T-cell (primary cell): ENCODE results near the gene SLC5A10. TPM values are rescaled to one million over a fixed set of nuclear protein-coding genes. Genes with fewer than 3 reads are reported as not detected.
"Not testable (repeated sequence)": the region's sequence is repeated elsewhere in the genome, so short reads cannot be mapped to it uniquely, and the experiment has no call there.

Experiments used
- ATAC-seq, 4 experiments: fragments of 200-7000 bp in 3 of 4; fragments of 150-1000 bp in 1 of 4; cut with Tn5 transposase; replicated peaks in 1 of 4; 1 replicate in 3 of 4; 2 replicates in 1 of 4; pipeline ENCODE4 v1.10.0; 2021; ENCODE audit warnings: moderate library complexity in 3 of 4, mild to moderate bottlenecking in 2 of 4, moderate number of reproducible peaks in 1 of 4
- CTCF ChIA-PET, 2 donors: fragments of 300-600 bp; sonication (Branson Sonifier 250); formaldehyde crosslinking; loops; one replicate each; lab custom pipeline; 2022; ENCODE audit warnings: antibody characterized with exemption in 2 of 2; lab: Charles Lee
- POLR2A ChIA-PET, 2 donors: fragments of 300-600 bp; sonication (Branson Sonifier 250); formaldehyde crosslinking; loops; one replicate each; lab custom pipeline; 2022; ENCODE audit warnings: antibody characterized with exemption in 2 of 2; lab: Charles Lee
- DNase-seq, 35 experiments: peaks; one replicate each; pipeline versions ENCODE4 v3.0.0 to v3.0.0-alpha.2; 2013 to 2023
- H3K27ac ChIP-seq: one replicate; pipeline ENCODE4 v1.5.1; 2013; ENCODE audit warnings: low read length
- H3K27me3 ChIP-seq, 2 experiments: replicated peaks in 1 of 2; 1 replicate in 1 of 2; 2 replicates in 1 of 2; pipeline versions ENCODE4 v1.6.1 to v1.7.0; 2013; ENCODE audit warnings: low read length in 1 of 2, mixed read lengths in 1 of 2; ENCODE audit not compliant: control insufficient read depth in 2 of 2, insufficient read depth in 2 of 2; ENCODE audit errors: extremely low read depth in 1 of 2
- H3K36me3 ChIP-seq, 2 donors: 1 replicate in 1 of 2; 2 replicates in 1 of 2; pipeline versions ENCODE4 v1.6.1 to v1.7.0; 2013; ENCODE audit warnings: low read length in 1 of 2; ENCODE audit not compliant: control insufficient read depth in 2 of 2, insufficient read depth in 1 of 2; ENCODE audit errors: extremely low read depth in 1 of 2
- H3K4me1 ChIP-seq, 2 experiments: 1 replicate in 1 of 2; 2 replicates in 1 of 2; pipeline versions ENCODE4 v1.6.1 to v1.7.0; 2013; ENCODE audit warnings: low read length in 2 of 2, mixed read lengths in 1 of 2; ENCODE audit not compliant: insufficient read depth in 2 of 2, control insufficient read depth in 1 of 2; ENCODE audit errors: extremely low read depth in 1 of 2
- H3K4me3 ChIP-seq, 2 donors: 1 replicate in 1 of 2; 2 replicates in 1 of 2; pipeline versions ENCODE4 v1.5.1 to v1.7.0; 2013; ENCODE audit warnings: mild to moderate bottlenecking in 2 of 2, low read length in 1 of 2, moderate library complexity in 1 of 2; ENCODE audit not compliant: control insufficient read depth in 1 of 2; ENCODE audit errors: extremely low read depth in 1 of 2
- H3K9me3 ChIP-seq: 2 replicates; pipeline ENCODE4 v1.7.0; 2013
- H3K27ac Mint-ChIP-seq, 2 donors: one replicate each; pipeline ENCODE4 v1.8.0; 2020 to 2021; ENCODE audit warnings: mild to moderate bottlenecking in 2 of 2, mixed read lengths in 2 of 2
- H3K27me3 Mint-ChIP-seq, 2 donors: one replicate each; pipeline ENCODE4 v1.8.0; 2021 to 2022; ENCODE audit warnings: mixed read lengths in 2 of 2
- H3K36me3 Mint-ChIP-seq: one replicate; pipeline ENCODE4 v1.8.0; 2021; ENCODE audit warnings: mixed read lengths
- H3K4me1 Mint-ChIP-seq, 3 donors: one replicate each; pipeline ENCODE4 v1.8.0; 2020 to 2022; ENCODE audit warnings: mixed read lengths in 3 of 3, mild to moderate bottlenecking in 1 of 3
- H3K4me3 Mint-ChIP-seq, 3 donors: one replicate each; pipeline ENCODE4 v1.8.0; 2020 to 2022; ENCODE audit warnings: mild to moderate bottlenecking in 3 of 3, mixed read lengths in 3 of 3, moderate library complexity in 3 of 3
- H3K9me3 Mint-ChIP-seq, 3 donors: one replicate each; pipeline ENCODE4 v1.8.0; 2020 to 2022; ENCODE audit warnings: mixed read lengths in 3 of 3
- WGBS: methylation state at CpG from one replicate; pipeline ENCODE4 v1.1.5; 2013; ENCODE audit warnings: missing lambda C conversion rate; ENCODE audit not compliant: insufficient coverage; 5-methylcytosine and 5-hydroxymethylcytosine counted together
- total RNA-seq, 35 experiments: library from RNA in 6 of 35; stranded (reverse) in 6 of 35; fragments of 120-200 nt in 1 of 35; gene quantifications; one replicate each; pipeline versions ENCODE4 v1.2.1 to v1.2.4 and lab custom pipeline; 2013 to 2026

SLC5A10 gene
- total RNA-seq, 5 donors from 2014 or later (not counting 1 experiment from before 2014, with no cell fraction given): 0.09 TPM; not detected in 4

DNA sequence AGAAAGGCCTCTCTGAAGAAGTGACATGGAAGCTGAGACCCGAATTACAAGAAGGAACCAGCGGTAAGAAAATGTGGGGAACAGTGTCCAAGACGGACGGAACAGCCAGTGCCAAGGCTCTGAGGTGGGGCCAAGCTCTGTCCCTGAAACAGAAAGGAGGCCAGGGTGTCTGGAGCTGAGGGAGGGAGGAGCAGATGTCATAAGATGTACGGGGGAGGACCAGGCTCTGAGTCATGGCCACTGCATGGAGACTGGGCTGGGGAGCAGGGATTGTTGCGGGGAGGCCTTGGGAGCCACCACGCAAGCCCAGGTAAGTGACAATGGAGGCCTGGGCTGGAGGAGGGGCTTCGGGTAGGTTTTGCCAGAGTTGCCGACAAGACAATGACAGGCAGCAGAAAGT is 92.7 kb downstream of the SLC5A10 start:
- H3K4me1 ChIP-seq, H3K36me3 ChIP-seq, CTCF ChIA-PET, ATAC-seq, H3K27ac ChIP-seq, H3K4me3 Mint-ChIP-seq, DNase-seq, POLR2A ChIA-PET, H3K9me3 Mint-ChIP-seq, H3K4me1 Mint-ChIP-seq, H3K9me3 ChIP-seq, H3K36me3 Mint-ChIP-seq, H3K27ac Mint-ChIP-seq, H3K4me3 ChIP-seq, H3K27me3 Mint-ChIP-seq, H3K27me3 ChIP-seq: not testable (repeated sequence)
- WGBS: no CpG with 5 or more reads among the region's 9 CpGs

GRCh38 chr17:19046782-19047375 is 94.9 kb downstream of the SLC5A10 start, which contains the start of gene GRAP:
Gene GRAP, minus strand, starts transcription at chr17:19046957. Its CDS starts 31 bp downstream, at chr17:19046926.
- H3K27me3 Mint-ChIP-seq, H3K4me1 ChIP-seq, H3K36me3 ChIP-seq, H3K4me1 Mint-ChIP-seq, POLR2A ChIA-PET, H3K4me3 Mint-ChIP-seq, H3K4me3 ChIP-seq, CTCF ChIA-PET, DNase-seq, H3K27me3 ChIP-seq, H3K27ac Mint-ChIP-seq, H3K9me3 Mint-ChIP-seq, H3K36me3 Mint-ChIP-seq, H3K27ac ChIP-seq, H3K9me3 ChIP-seq: not testable (repeated sequence)
- WGBS: no CpG with 5 or more reads among the region's 12 CpGs
- ATAC-seq: peak; percentile 89 to 90 (median 90)

DNA sequence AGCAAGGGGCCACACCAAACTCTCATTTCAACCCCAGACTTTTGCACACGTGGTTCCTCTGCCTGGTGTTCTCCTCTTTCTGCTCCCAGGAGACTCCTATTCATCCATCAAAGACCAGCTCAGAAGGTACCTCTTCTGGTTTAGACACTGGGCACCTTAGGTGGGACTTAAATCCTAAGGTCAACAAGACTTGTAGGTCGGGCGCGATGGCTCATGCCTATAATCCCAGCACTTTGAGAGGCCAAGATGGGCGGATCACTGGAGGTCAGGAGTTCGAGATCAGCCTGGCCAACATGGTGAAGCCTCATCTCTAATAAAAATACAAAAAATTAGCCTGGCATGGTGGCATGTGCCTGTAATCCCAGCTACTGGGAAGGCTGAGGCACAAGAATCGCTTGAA is 95.5 kb downstream of the SLC5A10 start:
- H3K36me3 ChIP-seq, H3K27ac ChIP-seq, CTCF ChIA-PET, ATAC-seq, H3K27me3 Mint-ChIP-seq, H3K27me3 ChIP-seq, DNase-seq, H3K4me1 ChIP-seq, H3K4me1 Mint-ChIP-seq, H3K9me3 ChIP-seq, H3K9me3 Mint-ChIP-seq, H3K27ac Mint-ChIP-seq, H3K4me3 Mint-ChIP-seq, H3K4me3 ChIP-seq, POLR2A ChIA-PET, H3K36me3 Mint-ChIP-seq: not testable (repeated sequence)
- WGBS: 100% methylated on average over 3 of the region's 7 CpGs

DNA sequence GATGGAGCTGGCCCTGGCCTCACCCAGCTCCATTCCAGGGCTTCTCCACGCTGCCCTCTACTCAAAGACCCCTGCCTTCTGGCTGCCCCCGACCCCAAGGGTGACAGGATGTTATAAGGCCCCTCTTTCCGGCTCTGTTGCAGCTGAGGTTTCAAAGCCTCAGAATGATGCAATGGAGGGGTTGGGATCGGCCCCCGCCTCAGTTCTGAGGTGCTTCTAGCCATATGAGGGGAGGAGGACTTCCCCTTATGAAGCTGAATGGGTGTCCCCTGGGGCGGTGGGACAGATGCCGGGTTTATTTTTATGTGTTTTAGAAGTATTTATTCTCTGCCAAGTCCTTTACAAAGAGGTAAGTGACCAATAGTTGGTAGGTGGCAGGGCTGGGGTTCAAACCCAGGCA is 96.9 kb downstream of the SLC5A10 start:
- H3K4me1 Mint-ChIP-seq, H3K27ac ChIP-seq, H3K9me3 Mint-ChIP-seq, H3K9me3 ChIP-seq, H3K27me3 Mint-ChIP-seq, POLR2A ChIA-PET, H3K27me3 ChIP-seq, CTCF ChIA-PET, H3K27ac Mint-ChIP-seq, H3K4me3 Mint-ChIP-seq, H3K4me3 ChIP-seq, H3K4me1 ChIP-seq, H3K36me3 Mint-ChIP-seq, H3K36me3 ChIP-seq: not testable (repeated sequence)
- peak in 1 of 4 experiments; percentile 31 for ATAC-seq
- DNase-seq: peak in 2 of 35 experiments; percentile 0 to 25
- no CpG with 5 or more reads among the region's 7 CpGs for WGBS

DNA sequence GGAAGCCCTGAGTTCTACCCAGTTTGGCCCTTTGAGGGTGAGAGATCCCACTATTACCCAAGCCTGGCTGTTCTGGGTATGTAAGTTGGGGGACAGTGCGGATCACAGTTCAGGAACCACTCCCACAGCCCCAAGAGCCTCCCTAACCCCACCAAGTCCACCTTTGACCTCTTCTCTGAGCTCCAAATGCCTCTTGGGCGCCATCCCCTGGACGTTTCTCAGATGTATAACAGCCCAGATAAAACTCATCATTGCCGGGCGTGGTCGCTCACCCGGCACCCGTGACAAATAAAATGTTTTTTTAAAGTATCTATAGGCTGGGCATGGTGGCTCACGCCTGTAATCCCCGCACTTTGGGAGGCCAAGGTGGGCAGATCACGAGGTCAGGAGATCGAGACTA is 103.5 kb downstream of the SLC5A10 start:
- H3K4me1 Mint-ChIP-seq, H3K36me3 Mint-ChIP-seq, H3K27ac Mint-ChIP-seq, H3K4me3 Mint-ChIP-seq, H3K27me3 Mint-ChIP-seq, H3K4me1 ChIP-seq, H3K27me3 ChIP-seq, POLR2A ChIA-PET, H3K9me3 Mint-ChIP-seq, CTCF ChIA-PET, DNase-seq, H3K27ac ChIP-seq, H3K9me3 ChIP-seq, H3K36me3 ChIP-seq, H3K4me3 ChIP-seq: not testable (repeated sequence)
- WGBS: no CpG with 5 or more reads among the region's 12 CpGs
- peak; percentile 86 to 95 (median 90) for ATAC-seq

DNA sequence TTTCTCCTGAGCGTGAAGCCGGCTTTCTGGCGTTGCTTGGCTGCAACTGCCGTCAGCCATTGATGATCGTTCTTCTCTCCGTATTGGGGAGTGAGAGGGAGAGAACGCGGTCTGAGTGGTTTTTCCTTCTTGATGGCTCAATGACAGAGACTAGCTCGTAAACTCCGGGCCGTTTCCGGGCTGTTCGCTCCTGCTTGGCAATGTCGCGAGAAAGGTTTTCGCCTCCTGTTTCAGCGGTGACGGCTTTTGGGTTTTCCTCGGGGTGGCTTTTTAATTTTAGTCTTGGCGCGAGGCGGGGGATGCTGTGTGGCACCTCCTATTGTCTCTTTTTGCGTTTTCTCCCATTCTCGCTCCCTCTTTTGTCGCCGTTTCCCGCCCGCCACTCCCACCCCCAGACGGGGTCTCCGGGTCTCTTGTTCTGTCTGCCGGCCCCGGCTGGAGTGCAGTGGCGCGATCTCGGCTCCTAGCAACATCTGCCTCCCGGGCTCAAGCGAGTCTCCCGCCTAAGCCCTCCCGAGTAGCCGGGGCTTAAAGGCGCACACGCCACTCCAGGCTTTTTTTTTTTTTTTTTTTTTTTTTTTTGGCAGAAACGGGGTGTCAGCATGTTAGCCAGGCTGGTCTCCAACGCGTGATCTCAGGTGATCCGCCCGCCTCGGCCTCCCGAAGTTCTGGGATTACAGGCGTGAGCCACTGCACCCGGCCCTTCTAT is 110.2 kb downstream of the SLC5A10 start:
- H3K4me1 ChIP-seq, H3K9me3 Mint-ChIP-seq, H3K36me3 Mint-ChIP-seq, H3K4me3 ChIP-seq, H3K27me3 Mint-ChIP-seq, H3K36me3 ChIP-seq, H3K9me3 ChIP-seq, POLR2A ChIA-PET, H3K27ac ChIP-seq, CTCF ChIA-PET, H3K4me1 Mint-ChIP-seq, H3K27me3 ChIP-seq: not testable (repeated sequence)
- Mint-ChIP-seq H3K4me3 (peak overlapping the region in 1 of 3 donors; percentile 47), H3K27ac (peak overlapping the region in 1 of 2 donors; percentile 64)
- peak in 32 of 35 experiments; percentile 32 to 92 (median 68) for DNase-seq
- ATAC-seq: peak in 2 of 4 experiments; percentile 50 to 52
- WGBS: no CpG with 5 or more reads among the region's 51 CpGs
